ENCODE measurements around the gene SETDB1. TPM values are rescaled to one million over a fixed set of nuclear protein-coding genes. Genes with fewer than 3 reads are reported as not detected.

SETDB1 gene
- total and polyA plus RNA-seq, 2 of the 13 experiments (the other 11 are each of a cell fraction or from before 2014, with no cell fraction given), result 33.1 to 34.6 TPM

DNA sequence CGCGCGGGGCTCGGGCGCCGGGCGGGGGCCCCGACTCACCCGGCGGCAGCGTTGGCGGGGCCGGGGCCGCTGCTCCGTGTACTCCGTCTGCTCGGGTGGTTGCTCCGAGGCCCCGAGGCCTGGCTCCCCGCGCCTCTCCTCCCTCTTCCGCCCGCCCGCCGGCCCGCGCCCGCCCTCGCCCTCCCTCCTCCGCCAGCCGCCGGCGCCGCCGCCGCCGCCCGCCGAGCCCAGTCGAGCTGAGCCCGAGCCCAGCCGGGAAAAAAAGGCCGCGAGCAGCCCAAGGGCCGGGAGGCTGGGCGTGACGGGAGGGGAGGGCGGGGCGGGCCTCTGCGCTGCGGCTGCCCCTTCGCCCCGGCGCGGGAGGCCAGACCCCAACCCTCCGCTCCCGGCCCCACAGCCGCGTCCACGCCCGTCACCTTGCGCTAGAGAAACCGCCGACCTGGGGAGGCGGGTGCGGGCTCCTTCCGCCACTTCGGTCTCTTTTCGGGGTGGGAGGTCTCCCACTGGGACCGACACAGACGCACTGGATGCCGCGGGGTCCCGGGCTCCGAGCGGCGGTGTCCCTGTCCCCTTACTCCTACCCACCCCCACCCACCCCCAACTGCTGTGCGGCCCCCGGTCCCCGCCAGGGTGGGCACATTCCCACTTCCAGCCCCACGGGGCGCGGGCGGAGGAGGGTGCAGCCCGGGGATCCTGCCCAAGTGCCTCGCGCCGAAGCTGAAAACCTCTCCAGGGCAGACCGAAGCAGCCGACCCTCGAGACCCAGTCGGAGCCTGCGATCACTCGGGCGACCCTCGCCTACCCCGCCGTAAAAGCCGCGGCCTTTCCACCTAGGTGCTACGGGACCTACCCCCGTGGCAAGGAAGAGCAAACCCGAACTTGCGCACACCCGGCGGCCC, 48.7 kb downstream of the SETDB1 start, which contains the start of gene CERS2:
TSS of gene CERS2 (minus strand) at position 256 of the 899 bp plus-strand sequence. CDS start 5,745 bp downstream, outside the sequence.
- Histone ChIP-seq H3K36me3 (replicated peaks in 1 of 2; ENCODE audit: control insufficient read depth in 1 of 2, insufficient read depth in 2 of 2, low read length in 2 of 2) (0 out of 5 replicates have a peak, but pooled peaks cover 0 to 3% of the 10 kb centered on the region in 2 experiments), H4K20me1 (ENCODE audit: insufficient read depth, low read length) (peaks cover 12% of the 10 kb centered on the region), H3K4me1 (ENCODE audit: insufficient read depth, low read length) (peaks cover 79% of the 10 kb centered on the region), H2AFZ (ENCODE audit: low read length) (no peak within 1 kb of the TSS), H3K9ac (ENCODE audit: insufficient read depth, low read depth, low read length) (peak within 1 kb of the TSS; percentile 97), H3K27ac (ENCODE audit: extremely low read length, insufficient read depth, low read length) (peak within 1 kb of the TSS; percentile 96), H3K4me2 (ENCODE audit: low read depth, low read length) (peak within 1 kb of the TSS; percentile 98), H3K9me3 (ENCODE audit: low read length) (no peaks in the 10 kb centered on the region), H3K4me3 (replicated peaks in 1 of 3; ENCODE audit: insufficient read depth in 1 of 3, low read depth in 2 of 3, low read length in 3 of 3) (peak within 1 kb of the TSS; percentile 71 to 95 (median 89)), H3K79me2 (ENCODE audit: insufficient read depth, low read length) (peaks cover 46% of the 10 kb centered on the region), H3K27me3 (ENCODE audit: control insufficient read depth in 1 of 2, insufficient read depth in 2 of 2, low read length in 2 of 2) (no peaks in the 10 kb centered on the region; a peak in 1 of 5 replicates)
- in situ Hi-C loops (cut with HindIII; ENCODE audit: extremely low pct_ligation_motif_present, low pct_unique_long_range_greater_than_20kb), result no loop called here
- FAIRE-seq, result no peak
- POLR2A ChIA-PET, result interaction anchor here (0.5 to 10.3 kb wide), 8 partner anchors 9 to 368 kb away, joined by 3 to 99 read pairs (median 4); partner anchors contain the start of gene MINDY1
- TSS peak; percentile 40 for BruUV-seq (replicated peaks)
- WGBS (ENCODE audit: low lambda C conversion rate), result 6% methylated on average over 26 of the region's 106 CpGs
- DNase-seq (ENCODE audit: low spot score), result peak; percentile 52
- CTCF ChIA-PET (ENCODE audit: low intra/inter-chr PET ratio, low total read pairs), result no interaction called here
- peak; percentile 28 for ATAC-seq
- intact Hi-C loops (cut with micrococcal nuclease; ENCODE audit: unreplicated experiment), result loop anchor here (5.0 kb wide), 1 partner anchor 32 kb away; the partner anchor contains the start of genes MINDY1 and PRUNE1
- TF ChIP-seq REPIN1 (CRISPR knock-in tag; IDR thresholded peaks at IDR 0.05; ENCODE audit: borderline replicate concordance, low read depth) (0 out of 2 replicates have a peak, but pooled peaks have one; percentile 41), MAZ (IDR thresholded peaks at IDR 0.05; ENCODE audit: borderline replicate concordance, low read depth, low read length) (peak; percentile 40; the same call in 1 of the 2 replicates), MAZ (CRISPR knock-in tag; IDR thresholded peaks at IDR 0.05; ENCODE audit: low read depth) (peak; percentile 41; the same call in 1 of the 2 replicates), POLR2G (IDR thresholded peaks at IDR 0.05; ENCODE audit: low read depth, low read length) (peak; percentile 70), MTA1 (CRISPR knock-in tag; IDR thresholded peaks at IDR 0.05; ENCODE audit: borderline replicate concordance) (0 out of 2 replicates have a peak, but pooled peaks have one; percentile 53), ARID4A (CRISPR knock-in tag; IDR thresholded peaks at IDR 0.05; ENCODE audit: borderline replicate concordance) (peak; percentile 40; the same call in 1 of the 2 replicates), SP5 (CRISPR knock-in tag; IDR thresholded peaks at IDR 0.05; ENCODE audit: borderline replicate concordance, low read depth) (peak; percentile 55; the same call in 1 of the 2 replicates), JUNB (CRISPR knock-in tag; IDR thresholded peaks at IDR 0.05; ENCODE audit: borderline replicate concordance) (no peak), MEIS2 (CRISPR knock-in tag; IDR thresholded peaks at IDR 0.05) (no peak), REL (CRISPR knock-in tag; conservative IDR thresholded peaks at IDR 0.05) (0 out of 2 replicates have a peak, but pooled peaks have one; percentile 42), BCL6 (CRISPR knock-in tag; IDR thresholded peaks at IDR 0.05) (peak; percentile 35; the same call in 1 of the 2 replicates)
- TF ChIP-seq, protein P1, sequence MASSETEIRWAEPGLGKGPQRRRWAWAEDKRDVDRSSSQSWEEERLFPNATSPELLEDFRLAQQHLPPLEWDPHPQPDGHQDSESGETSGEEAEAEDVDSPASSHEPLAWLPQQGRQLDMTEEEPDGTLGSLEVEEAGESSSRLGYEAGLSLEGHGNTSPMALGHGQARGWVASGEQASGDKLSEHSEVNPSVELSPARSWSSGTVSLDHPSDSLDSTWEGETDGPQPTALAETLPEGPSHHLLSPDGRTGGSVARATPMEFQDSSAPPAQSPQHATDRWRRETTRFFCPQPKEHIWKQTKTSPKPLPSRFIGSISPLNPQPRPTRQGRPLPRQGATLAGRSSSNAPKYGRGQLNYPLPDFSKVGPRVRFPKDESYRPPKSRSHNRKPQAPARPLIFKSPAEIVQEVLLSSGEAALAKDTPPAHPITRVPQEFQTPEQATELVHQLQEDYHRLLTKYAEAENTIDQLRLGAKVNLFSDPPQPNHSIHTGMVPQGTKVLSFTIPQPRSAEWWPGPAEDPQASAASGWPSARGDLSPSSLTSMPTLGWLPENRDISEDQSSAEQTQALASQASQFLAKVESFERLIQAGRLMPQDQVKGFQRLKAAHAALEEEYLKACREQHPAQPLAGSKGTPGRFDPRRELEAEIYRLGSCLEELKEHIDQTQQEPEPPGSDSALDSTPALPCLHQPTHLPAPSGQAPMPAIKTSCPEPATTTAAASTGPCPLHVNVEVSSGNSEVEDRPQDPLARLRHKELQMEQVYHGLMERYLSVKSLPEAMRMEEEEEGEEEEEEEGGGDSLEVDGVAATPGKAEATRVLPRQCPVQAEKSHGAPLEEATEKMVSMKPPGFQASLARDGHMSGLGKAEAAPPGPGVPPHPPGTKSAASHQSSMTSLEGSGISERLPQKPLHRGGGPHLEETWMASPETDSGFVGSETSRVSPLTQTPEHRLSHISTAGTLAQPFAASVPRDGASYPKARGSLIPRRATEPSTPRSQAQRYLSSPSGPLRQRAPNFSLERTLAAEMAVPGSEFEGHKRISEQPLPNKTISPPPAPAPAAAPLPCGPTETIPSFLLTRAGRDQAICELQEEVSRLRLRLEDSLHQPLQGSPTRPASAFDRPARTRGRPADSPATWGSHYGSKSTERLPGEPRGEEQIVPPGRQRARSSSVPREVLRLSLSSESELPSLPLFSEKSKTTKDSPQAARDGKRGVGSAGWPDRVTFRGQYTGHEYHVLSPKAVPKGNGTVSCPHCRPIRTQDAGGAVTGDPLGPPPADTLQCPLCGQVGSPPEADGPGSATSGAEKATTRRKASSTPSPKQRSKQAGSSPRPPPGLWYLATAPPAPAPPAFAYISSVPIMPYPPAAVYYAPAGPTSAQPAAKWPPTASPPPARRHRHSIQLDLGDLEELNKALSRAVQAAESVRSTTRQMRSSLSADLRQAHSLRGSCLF (CRISPR knock-in tag; IDR thresholded peaks at IDR 0.05; ENCODE audit: borderline replicate concordance), result no peak
